ENCODE measurements around the gene XIAP. TPM values are rescaled to one million over a fixed set of nuclear protein-coding genes. Genes with fewer than 3 reads are reported as not detected.
A peak's percentile ranks its signal among the peaks of the same experiment; 100 is the strongest.

The XIAP gene
- total and polyA plus RNA-seq, 9 donors: 12.4 to 56.0 (median 38.7) TPM

GRCh38 chrX:123851079-123851478 lies 8.8 kb upstream of the XIAP start:
- Histone ChIP-seq H3K4me1 (ENCODE audit: insufficient read depth) (no peaks in the 10 kb centered on the region), H3K4me3 (no peak overlapping the region), H3K27ac (no peak overlapping the region), H3K27me3 (no peaks in the 10 kb centered on the region), H3K36me3 (no peaks in the 10 kb centered on the region), H3K9me3 (no peaks in the 10 kb centered on the region)
- WGBS, 3 donors: 56 to 68% (median 67%) methylated on average over 1 of the region's 1 CpG
- no peak for DNase-seq
- intact Hi-C loops (cut with DNase I): no loop called here
- TF ChIP-seq POLR2A (IDR thresholded peaks at IDR 0.05): no peak
- no peak for TF ChIP-seq EP300 (IDR thresholded peaks at IDR 0.05)
- TF ChIP-seq, protein P1, sequence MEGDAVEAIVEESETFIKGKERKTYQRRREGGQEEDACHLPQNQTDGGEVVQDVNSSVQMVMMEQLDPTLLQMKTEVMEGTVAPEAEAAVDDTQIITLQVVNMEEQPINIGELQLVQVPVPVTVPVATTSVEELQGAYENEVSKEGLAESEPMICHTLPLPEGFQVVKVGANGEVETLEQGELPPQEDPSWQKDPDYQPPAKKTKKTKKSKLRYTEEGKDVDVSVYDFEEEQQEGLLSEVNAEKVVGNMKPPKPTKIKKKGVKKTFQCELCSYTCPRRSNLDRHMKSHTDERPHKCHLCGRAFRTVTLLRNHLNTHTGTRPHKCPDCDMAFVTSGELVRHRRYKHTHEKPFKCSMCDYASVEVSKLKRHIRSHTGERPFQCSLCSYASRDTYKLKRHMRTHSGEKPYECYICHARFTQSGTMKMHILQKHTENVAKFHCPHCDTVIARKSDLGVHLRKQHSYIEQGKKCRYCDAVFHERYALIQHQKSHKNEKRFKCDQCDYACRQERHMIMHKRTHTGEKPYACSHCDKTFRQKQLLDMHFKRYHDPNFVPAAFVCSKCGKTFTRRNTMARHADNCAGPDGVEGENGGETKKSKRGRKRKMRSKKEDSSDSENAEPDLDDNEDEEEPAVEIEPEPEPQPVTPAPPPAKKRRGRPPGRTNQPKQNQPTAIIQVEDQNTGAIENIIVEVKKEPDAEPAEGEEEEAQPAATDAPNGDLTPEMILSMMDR (IDR thresholded peaks at IDR 0.05): no peak

DNA sequence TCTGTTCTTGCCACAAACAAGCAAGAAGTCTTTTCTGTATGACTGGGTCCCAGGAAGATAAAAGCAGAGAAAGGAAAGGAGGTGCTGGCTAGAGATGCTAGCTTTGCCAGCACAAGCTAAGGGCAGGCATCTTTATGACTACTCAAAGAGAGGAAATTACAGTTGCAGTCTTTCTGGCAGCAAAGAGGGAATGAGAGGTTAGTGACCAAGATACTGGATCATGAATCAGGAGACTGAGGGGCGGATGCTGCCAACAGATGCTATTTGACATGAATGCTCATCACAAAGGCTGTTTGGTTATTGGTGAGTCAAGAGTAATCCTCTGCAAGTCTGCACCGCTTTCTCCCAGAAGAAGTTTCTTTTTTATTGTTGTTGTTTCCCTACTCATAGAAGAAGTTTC lies 5.5 kb upstream of the XIAP start:
- DNase-seq: no peak
- Histone ChIP-seq H3K9me3 (no peaks in the 10 kb centered on the region), H3K4me3 (no peak overlapping the region), H3K27me3 (no peaks in the 10 kb centered on the region), H3K4me1 (ENCODE audit: insufficient read depth) (no peaks in the 10 kb centered on the region), H3K27ac (no peak overlapping the region), H3K36me3 (no peaks in the 10 kb centered on the region)
- TF ChIP-seq EP300 (IDR thresholded peaks at IDR 0.05) (no peak), POLR2A (IDR thresholded peaks at IDR 0.05) (no peak)
- TF ChIP-seq, protein P1 (IDR thresholded peaks at IDR 0.05): no peak
- WGBS, 3 donors: 43 to 85% (median 84%) methylated on average over 2 of the region's 2 CpGs
- intact Hi-C loops (cut with DNase I): no loop called here

DNA sequence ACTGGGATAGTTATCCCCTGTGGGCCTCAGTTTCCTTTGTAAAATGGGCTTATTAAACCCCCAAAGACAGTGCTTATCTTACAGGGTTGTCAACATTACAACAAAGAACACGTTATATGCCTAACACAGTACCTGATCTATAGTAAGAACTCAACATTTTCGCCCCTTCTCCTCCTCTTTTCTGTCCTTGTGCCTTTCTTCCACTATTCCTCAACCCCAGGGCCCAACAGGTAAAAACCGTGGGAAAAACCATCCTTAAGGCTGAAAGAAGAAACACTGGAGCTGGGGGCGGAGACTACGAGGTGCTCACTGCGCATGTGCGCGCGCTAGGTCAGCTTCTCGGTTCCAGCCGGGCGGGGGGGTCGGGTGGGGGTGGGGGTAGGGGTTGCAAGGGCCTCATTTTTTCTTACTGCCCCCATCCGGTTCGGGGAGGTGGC lies 426 bp upstream of the XIAP start:
- peak; percentile 69 to 83 (median 77) for DNase-seq
- Histone ChIP-seq H3K27me3 (no peaks in the 10 kb centered on the region), H3K27ac (peak overlapping the region; percentile 94 to 98), H3K4me3 (peak overlapping the region; percentile 72), H3K36me3 (no peaks in the 10 kb centered on the region), H3K9me3 (no peaks in the 10 kb centered on the region), H3K4me1 (ENCODE audit: insufficient read depth) (no peaks in the 10 kb centered on the region)
- intact Hi-C loops (cut with DNase I): no loop called here
- WGBS, 3 donors: 16 to 39% (median 36%) methylated on average over 15 of the region's 15 CpGs
- TF ChIP-seq POLR2A (IDR thresholded peaks at IDR 0.05) (no peak), EP300 (IDR thresholded peaks at IDR 0.05) (no peak)
- TF ChIP-seq, protein P1 (IDR thresholded peaks at IDR 0.05): no peak

GRCh38 chrX:123860983-123861382 lies 1.1 kb downstream of the XIAP start:
- DNase-seq: no peak
- TF ChIP-seq EP300 (IDR thresholded peaks at IDR 0.05): no peak
- TF ChIP-seq, protein P1 (IDR thresholded peaks at IDR 0.05): no peak
- no peak for TF ChIP-seq POLR2A (IDR thresholded peaks at IDR 0.05)
- Histone ChIP-seq H3K4me3 (peak overlapping the region; percentile 72), H3K4me1 (ENCODE audit: insufficient read depth) (no peaks in the 10 kb centered on the region), H3K9me3 (no peaks in the 10 kb centered on the region), H3K27me3 (no peaks in the 10 kb centered on the region), H3K36me3 (no peaks in the 10 kb centered on the region), H3K27ac (peak overlapping the region in 1 of 2 donors; percentile 98)
- intact Hi-C loops (cut with DNase I): no loop called here
- WGBS, 3 donors: 27 to 41% (median 39%) methylated on average over 4 of the region's 4 CpGs

Measured in ovary (tissue), 9 donors.